GM12878 (cell line): Measurements from ENCODE around the gene SMARCA4. TPM values are rescaled to one million over a fixed set of nuclear protein-coding genes. Genes with fewer than 3 reads are reported as not detected.
"Not testable (repeated sequence)": the region's sequence is repeated elsewhere in the genome, so short reads cannot be mapped to it uniquely, and the experiment has no call there.

Experiments used
- ATAC-seq: fragments of 200-7000 bp; cut with Tn5 transposase; 3 replicates; pipeline ENCODE4 v1.9.1; 2020; ENCODE audit warnings: mild to moderate bottlenecking, moderate library complexity
- BruUV-seq: library from RNA; stranded (reverse); fragments of 400-500 nt; replicated peaks from 2 replicates; lab custom pipeline; 2021; lab: Mats Ljungman, UMichigan
- CTCF ChIA-PET: fragments of 300-600 bp; sonication (Branson Sonifier 250); formaldehyde crosslinking; extraction: SDS; loops from one replicate; lab custom pipeline; 2021; ENCODE audit warnings: inconsistent platforms; lab: Yijun Ruan, JAX
- POLR2A ChIA-PET: fragments of 350-600 bp; formaldehyde crosslinking; extraction: SDS; loops from one replicate; lab custom pipeline; 2021; ENCODE audit warnings: inconsistent platforms; lab: Charles Lee
- RAD21 ChIA-PET: fragments of 300-600 bp; sonication (Branson Sonifier 250); formaldehyde crosslinking; loops from one replicate; lab custom pipeline; 2023; ENCODE audit warnings: antibody characterized with exemption; ENCODE audit not compliant: unreplicated experiment; lab: Charles Lee
- SMC1A ChIA-PET: fragments of 300-600 bp; sonication (Branson Sonifier 250); formaldehyde crosslinking; loops from one replicate; lab custom pipeline; 2023; ENCODE audit not compliant: unreplicated experiment, uncharacterized antibody; lab: Charles Lee
- DNase-seq: peaks from one replicate; pipeline ENCODE4 v3.0.0-alpha.2; 2011; ENCODE audit warnings: low read depth, low spot score
- FAIRE-seq: peaks from 3 replicates; lab custom pipeline; 2011; peaks lifted over from hg19 to GRCh38; lab: Jason Lieb, UNC
- H2AFZ ChIP-seq: 2 replicates; pipeline ENCODE4 v1.6.0; 2011; ENCODE audit warnings: low read depth, low read length, control low read depth; ENCODE audit not compliant: control insufficient read depth
- H3K27ac ChIP-seq: 2 replicates; pipeline ENCODE4 v1.5.1; 2011; ENCODE audit warnings: control low read depth; ENCODE audit not compliant: control insufficient read depth, insufficient read depth
- H3K27me3 ChIP-seq, 2 experiments: replicated peaks in 1 of 2; 2 replicates each; pipeline versions ENCODE4 v1.6.0 to v1.6.1; 2011; ENCODE audit warnings: low read length in 1 of 2; ENCODE audit not compliant: control insufficient read depth in 2 of 2, insufficient read depth in 2 of 2
- H3K36me3 ChIP-seq, 2 experiments: 2 replicates each; pipeline ENCODE4 v1.5.1; 2011; ENCODE audit warnings: low read length in 1 of 2; ENCODE audit not compliant: control insufficient read depth in 2 of 2, insufficient read depth in 2 of 2
- H3K4me1 ChIP-seq: 2 replicates; pipeline ENCODE4 v1.6.1; 2011; ENCODE audit warnings: mild to moderate bottlenecking, low read length, moderate library complexity, mixed read lengths; ENCODE audit not compliant: control insufficient read depth, insufficient read depth
- H3K4me2 ChIP-seq: 2 replicates; pipeline ENCODE4 v1.6.0; 2011; ENCODE audit warnings: control low read depth; ENCODE audit not compliant: control insufficient read depth, insufficient read depth
- H3K4me3 ChIP-seq: fragments of 200-600 bp; sonication (generic); 2 replicates; pipeline ENCODE4 v1.5.1; 2016
- H3K79me2 ChIP-seq: 2 replicates; pipeline ENCODE4 v1.6.0; 2011; ENCODE audit warnings: low read length; ENCODE audit not compliant: control insufficient read depth, insufficient read depth
- H3K9ac ChIP-seq: 2 replicates; pipeline ENCODE4 v1.8.0; 2011; ENCODE audit warnings: low read length, control low read depth, mixed read lengths; ENCODE audit not compliant: control insufficient read depth, insufficient read depth
- H3K9me3 ChIP-seq: replicated peaks from 3 replicates; pipeline ENCODE4 v1.5.1; 2011; ENCODE audit warnings: mild to moderate bottlenecking, low read length; ENCODE audit not compliant: control insufficient read depth, insufficient read depth
- H4K20me1 ChIP-seq: 2 replicates; pipeline ENCODE4 v1.6.0; 2011; ENCODE audit not compliant: control insufficient read depth, insufficient read depth
- BMI1 ChIP-seq: fragments of 450-650 bp; IDR thresholded peaks from 2 replicates; pipeline ENCODE4 v1.6.1; 2016; ENCODE audit warnings: mild to moderate bottlenecking, moderate library complexity, borderline replicate concordance
- CBX5 ChIP-seq: sonication (generic); IDR thresholded peaks from 2 replicates; pipeline ENCODE4 v1.6.1; 2016; ENCODE audit warnings: low read depth, moderate library complexity, mild to moderate bottlenecking, inconsistent platforms
- HCFC1 ChIP-seq: fragments of 150-350 bp; IDR thresholded peaks from 2 replicates; pipeline ENCODE4 v1.6.1; 2014; ENCODE audit warnings: low read length
- MEF2A ChIP-seq: IDR thresholded peaks from 2 replicates; pipeline ENCODE4 v1.6.1; 2011; ENCODE audit warnings: low read depth, mild to moderate bottlenecking, low read length, moderate library complexity; ENCODE audit not compliant: insufficient read depth
- NFIC ChIP-seq: IDR thresholded peaks from 2 replicates; pipeline ENCODE4 v1.6.1; 2012; ENCODE audit warnings: low read depth, mild to moderate bottlenecking, inconsistent platforms, low read length, moderate library complexity
- SIX5 ChIP-seq: IDR thresholded peaks from 2 replicates; pipeline ENCODE4 v1.6.1; 2011; ENCODE audit warnings: mild to moderate bottlenecking, low read depth, low read length, moderate library complexity; ENCODE audit not compliant: severe bottlenecking
- WGBS: methylation state at CpG from one replicate; pipeline ENCODE4 v1.1.6; 2016; ENCODE audit warnings: low lambda C conversion rate; ENCODE audit not compliant: insufficient replicate concordance, insufficient coverage; ENCODE audit errors: missing lambda C conversion rate; 5-methylcytosine and 5-hydroxymethylcytosine counted together
- in situ Hi-C: fragments of 300-500 bp; cut with MboI; formaldehyde crosslinking; loops from 9 replicates; pipeline ENCODE4 v1.14.3; 2018; ENCODE audit warnings: mixed read lengths
- intact Hi-C: fragments of 100-400 bp; cut with micrococcal nuclease; formaldehyde crosslinking; loops from one replicate; pipeline ENCODE4 v1.14.2; 2022; ENCODE audit not compliant: unreplicated experiment
- polyA plus RNA-seq, 11 experiments: library from polyadenylated mRNA; depleted of rRNA in 4 of 11; unstranded in 6 of 11; stranded (reverse) in 5 of 11; fragments of >200 nt; fragmentation: Nextera tagmentation in 4 of 11; fragmentation: Illumina TruSeq in 1 of 11; extraction: Ambion mirVana in 4 of 11; extraction: Trizol in 1 of 11; gene quantifications; 1 replicate in 1 of 11; 2 replicates in 10 of 11; pipeline versions ENCODE4 v1.2.1 to v1.2.3, GENCODE V29; 2011 to 2016; ENCODE audit warnings: inconsistent platforms in 2 of 11, missing spikeins in 2 of 11, low read depth in 1 of 11
- total RNA-seq, 4 experiments: library from RNA; depleted of rRNA in 3 of 4; stranded (reverse); fragments of >200 nt in 3 of 4; fragmentation: Illumina TruSeq in 1 of 4; extraction: Trizol in 1 of 4; gene quantifications; 2 replicates each; pipeline versions ENCODE4 v1.2.1 to v1.2.3, GENCODE V29; 2013 to 2021
- TF ChIP-seq, protein P1 (sequence below): fragments of 450-650 bp; IDR thresholded peaks from 2 replicates; pipeline ENCODE4 v1.6.1; 2016; ENCODE audit warnings: mild to moderate bottlenecking

Gene SMARCA4
- total and polyA plus RNA-seq, 10 of the 15 experiments (the other 5 are each of a cell fraction or from before 2014, with no cell fraction given) = 22.4 to 175 (median 57.4) TPM

DNA sequence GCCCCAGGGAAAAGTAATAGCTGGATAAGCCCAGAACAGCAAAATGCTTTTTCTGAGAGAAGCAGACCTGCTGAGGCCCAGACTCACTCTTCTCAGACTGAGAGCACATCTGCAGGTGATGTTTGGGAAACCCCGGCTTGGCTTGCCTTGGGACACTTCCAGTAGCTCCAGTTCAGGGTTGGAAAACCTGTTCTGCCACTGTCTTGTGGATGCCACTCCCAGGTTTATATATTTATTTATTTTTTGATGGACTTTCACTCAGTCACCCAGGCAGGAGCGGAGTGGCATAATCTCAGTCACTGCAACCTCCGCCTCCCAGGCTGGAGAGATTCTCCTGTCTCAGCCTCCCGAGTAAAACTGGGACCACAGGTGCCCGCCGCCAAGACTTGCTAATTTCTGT is 8.0 kb upstream of the SMARCA4 start:
- POLR2A ChIA-PET = interaction anchor here (0.6 to 1.7 kb wide), 5 partner anchors 8 to 260 kb away, joined by 3 to 10 read pairs (median 4); partner anchors contain the start of gene SMARCA4
- no peaks in the 10 kb centered on the region for H3K9me3 ChIP-seq
- ATAC-seq = no peak

DNA sequence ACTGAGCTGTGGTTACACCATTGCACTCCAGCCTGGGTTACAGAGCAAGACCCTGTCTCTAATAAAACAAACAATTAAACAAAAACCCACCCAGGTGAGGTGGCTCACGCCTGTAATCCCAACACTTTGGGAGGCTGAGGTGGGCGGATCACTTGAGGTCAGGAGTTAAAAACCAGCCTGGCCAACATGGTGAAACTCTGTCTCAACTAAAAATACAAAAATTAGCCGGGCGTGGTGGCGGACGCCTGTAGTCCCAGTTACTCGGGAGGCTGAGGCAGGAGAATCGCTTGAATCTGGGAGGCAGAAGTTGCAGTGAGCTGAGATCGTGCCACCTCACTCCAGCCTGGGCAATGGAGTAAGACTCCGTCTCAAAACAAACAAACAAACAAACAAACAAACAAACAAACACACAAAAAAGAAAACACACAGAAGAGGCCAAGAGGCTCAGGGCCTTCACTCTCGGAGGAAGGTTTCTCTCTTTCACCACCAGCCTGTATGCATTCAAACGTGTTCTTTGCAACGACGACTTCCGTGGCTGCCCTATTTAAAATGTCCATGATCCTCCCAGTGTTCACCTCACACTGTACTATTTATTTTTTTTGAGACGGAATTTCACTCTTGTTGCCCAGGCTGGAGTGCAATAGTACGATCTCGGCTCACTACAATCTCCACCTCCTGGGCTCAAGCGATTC is 1.4 kb upstream of the SMARCA4 start:
- ATAC-seq, H3K27ac ChIP-seq, H3K4me1 ChIP-seq, H4K20me1 ChIP-seq, intact Hi-C loops, DNase-seq, H2AFZ ChIP-seq, H3K27me3 ChIP-seq, in situ Hi-C loops, H3K36me3 ChIP-seq, H3K9me3 ChIP-seq, BruUV-seq, FAIRE-seq: not testable (repeated sequence)
- SMC1A ChIA-PET = interaction anchor here (1.0 to 4.8 kb wide), 2 partner anchors 8 to 17 kb away, joined by 3 to 18 read pairs; no protein-coding TSS in a partner anchor
- CTCF ChIA-PET = interaction anchor here (3.6 kb wide), 1 partner anchor 18 kb away, joined by 17 read pairs; no protein-coding TSS in a partner anchor
- RAD21 ChIA-PET = interaction anchor here (0.7 to 2.4 kb wide), 4 partner anchors 10 to 60 kb away, joined by 3 to 19 read pairs (median 4); no protein-coding TSS in a partner anchor
- Histone ChIP-seq H3K79me2 (peaks cover 42% of the 10 kb centered on the region), H3K4me3 (peak overlapping the region; percentile 98), H3K4me2 (peak overlapping the region; percentile 58), H3K9ac (peak overlapping the region; percentile 77; the same call in 1 of the 2 replicates)
- POLR2A ChIA-PET = interaction anchor here (0.5 to 2.6 kb wide), 5 partner anchors 18 to 1526 kb away, joined by 3 to 10 read pairs (median 6); no protein-coding TSS in a partner anchor
- TF ChIP-seq, protein P1, sequence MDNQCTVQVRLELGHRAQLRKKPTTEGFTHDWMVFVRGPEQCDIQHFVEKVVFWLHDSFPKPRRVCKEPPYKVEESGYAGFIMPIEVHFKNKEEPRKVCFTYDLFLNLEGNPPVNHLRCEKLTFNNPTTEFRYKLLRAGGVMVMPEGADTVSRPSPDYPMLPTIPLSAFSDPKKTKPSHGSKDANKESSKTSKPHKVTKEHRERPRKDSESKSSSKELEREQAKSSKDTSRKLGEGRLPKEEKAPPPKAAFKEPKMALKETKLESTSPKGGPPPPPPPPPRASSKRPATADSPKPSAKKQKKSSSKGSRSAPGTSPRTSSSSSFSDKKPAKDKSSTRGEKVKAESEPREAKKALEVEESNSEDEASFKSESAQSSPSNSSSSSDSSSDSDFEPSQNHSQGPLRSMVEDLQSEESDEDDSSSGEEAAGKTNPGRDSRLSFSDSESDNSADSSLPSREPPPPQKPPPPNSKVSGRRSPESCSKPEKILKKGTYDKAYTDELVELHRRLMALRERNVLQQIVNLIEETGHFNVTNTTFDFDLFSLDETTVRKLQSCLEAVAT = peak; percentile 98
- 94% methylated on average over 19 of the region's 19 CpGs for WGBS

More for the DNA sequence above, 8.0 kb upstream of the SMARCA4 start:
- Histone ChIP-seq H4K20me1 (no peaks in the 10 kb centered on the region), H3K79me2 (no peaks in the 10 kb centered on the region), H2AFZ (no peak overlapping the region), H3K4me2 (no peak overlapping the region), H3K9ac (no peak overlapping the region), H3K36me3 (no peaks in the 10 kb centered on the region)
- WGBS = 97% methylated on average over 6 of the region's 6 CpGs
- ChIA-PET CTCF (interaction anchor here (2.6 to 4.5 kb wide), 2 partner anchors 12 to 16 kb away, joined by 19 to 31 read pairs; no protein-coding TSS in a partner anchor), RAD21 (interaction anchor here (1.3 to 1.6 kb wide), 2 partner anchors 11 to 83 kb away, joined by 3 to 8 read pairs; no protein-coding TSS in a partner anchor)
- no TSS peak for BruUV-seq
- TF ChIP-seq BMI1 = no peak
- no peak for TF ChIP-seq SIX5
- no peak for TF ChIP-seq NFIC
- no peak for TF ChIP-seq MEF2A
- TF ChIP-seq CBX5 = no peak
- TF ChIP-seq HCFC1 = no peak
- TF ChIP-seq, all 136 proteins: peak for 0
- intact Hi-C loops (no loop called here), in situ Hi-C loops (no loop called here)
- Histone ChIP-seq H3K27ac (no peak overlapping the region), H3K4me3 (no peak overlapping the region), H3K4me1 (peaks cover 10% of the 10 kb centered on the region), H3K27me3 (no peaks in the 10 kb centered on the region)
- DNase-seq (no peak), FAIRE-seq (peak; percentile 49)
- SMC1A ChIA-PET = interaction anchor here (0.6 to 2.0 kb wide), 5 partner anchors 10 to 27 kb away, joined by 3 to 9 read pairs (median 3); no protein-coding TSS in a partner anchor
